ENCODE data around the gene PIGM. TPM values are rescaled to one million over a fixed set of nuclear protein-coding genes. Genes with fewer than 3 reads are reported as not detected.

PIGM gene
- polyA plus RNA-seq, 2 of the 4 experiments (the other 2 are of a cell fraction): 5.0 to 7.2 TPM

DNA sequence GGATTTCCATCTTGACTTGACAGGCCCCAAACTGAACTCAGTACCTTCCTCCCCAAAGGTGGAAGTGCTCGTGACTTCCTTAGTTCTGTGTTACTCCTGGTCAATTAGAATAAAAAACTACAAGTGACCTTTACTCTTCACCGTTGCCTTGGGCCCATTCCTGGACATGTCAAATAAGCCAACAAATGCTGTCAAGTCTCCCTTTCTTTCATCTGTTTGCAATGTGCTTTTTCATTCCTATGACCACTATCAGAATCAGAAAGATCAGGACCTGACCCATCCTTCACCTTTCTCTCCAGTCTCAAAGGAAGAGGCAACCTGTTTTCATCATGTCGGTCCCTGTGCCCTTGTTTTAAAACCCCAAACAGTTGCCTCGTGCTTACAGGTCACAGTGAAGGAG, 43.1 kb upstream of the PIGM start:
- FAIRE-seq: no peak
- no peaks in the 10 kb centered on the region for H3K9me3 ChIP-seq
- DNase-seq (ENCODE audit: low read depth in 1 of 2, low spot score in 1 of 2): no peak
- no peak overlapping the region for H3K27ac ChIP-seq
- H3K4me1 ChIP-seq: no peaks in the 10 kb centered on the region
- H3K4me3 ChIP-seq: no peak overlapping the region
- WGBS (ENCODE audit: missing lambda C conversion rate): 22% methylated on average over 4 of the region's 4 CpGs
- POLR2A ChIA-PET: no interaction called here
- no peak overlapping the region for H3K4me2 ChIP-seq
- TF ChIP-seq FOSB (CRISPR knock-in tag; IDR thresholded peaks at IDR 0.05) (no peak), FOXS1 (CRISPR knock-in tag; IDR thresholded peaks at IDR 0.05) (no peak), NR3C1 (IDR thresholded peaks at IDR 0.05) (no peak), EP300 (IDR thresholded peaks at IDR 0.05) (no peak), GATA3 (IDR thresholded peaks at IDR 0.05; ENCODE audit: borderline replicate concordance) (no peak)
- TF ChIP-seq, protein P1, sequence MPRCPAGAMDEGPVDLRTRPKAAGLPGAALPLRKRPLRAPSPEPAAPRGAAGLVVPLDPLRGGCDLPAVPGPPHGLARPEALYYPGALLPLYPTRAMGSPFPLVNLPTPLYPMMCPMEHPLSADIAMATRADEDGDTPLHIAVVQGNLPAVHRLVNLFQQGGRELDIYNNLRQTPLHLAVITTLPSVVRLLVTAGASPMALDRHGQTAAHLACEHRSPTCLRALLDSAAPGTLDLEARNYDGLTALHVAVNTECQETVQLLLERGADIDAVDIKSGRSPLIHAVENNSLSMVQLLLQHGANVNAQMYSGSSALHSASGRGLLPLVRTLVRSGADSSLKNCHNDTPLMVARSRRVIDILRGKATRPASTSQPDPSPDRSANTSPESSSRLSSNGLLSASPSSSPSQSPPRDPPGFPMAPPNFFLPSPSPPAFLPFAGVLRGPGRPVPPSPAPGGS (IDR thresholded peaks at IDR 0.05): no peak
- TF ChIP-seq, protein P2, sequence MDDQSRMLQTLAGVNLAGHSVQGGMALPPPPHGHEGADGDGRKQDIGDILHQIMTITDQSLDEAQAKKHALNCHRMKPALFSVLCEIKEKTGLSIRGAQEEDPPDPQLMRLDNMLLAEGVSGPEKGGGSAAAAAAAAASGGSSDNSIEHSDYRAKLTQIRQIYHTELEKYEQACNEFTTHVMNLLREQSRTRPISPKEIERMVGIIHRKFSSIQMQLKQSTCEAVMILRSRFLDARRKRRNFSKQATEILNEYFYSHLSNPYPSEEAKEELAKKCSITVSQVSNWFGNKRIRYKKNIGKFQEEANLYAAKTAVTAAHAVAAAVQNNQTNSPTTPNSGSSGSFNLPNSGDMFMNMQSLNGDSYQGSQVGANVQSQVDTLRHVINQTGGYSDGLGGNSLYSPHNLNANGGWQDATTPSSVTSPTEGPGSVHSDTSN (IDR thresholded peaks at IDR 0.05): no peak
- TF ChIP-seq, protein P3, sequence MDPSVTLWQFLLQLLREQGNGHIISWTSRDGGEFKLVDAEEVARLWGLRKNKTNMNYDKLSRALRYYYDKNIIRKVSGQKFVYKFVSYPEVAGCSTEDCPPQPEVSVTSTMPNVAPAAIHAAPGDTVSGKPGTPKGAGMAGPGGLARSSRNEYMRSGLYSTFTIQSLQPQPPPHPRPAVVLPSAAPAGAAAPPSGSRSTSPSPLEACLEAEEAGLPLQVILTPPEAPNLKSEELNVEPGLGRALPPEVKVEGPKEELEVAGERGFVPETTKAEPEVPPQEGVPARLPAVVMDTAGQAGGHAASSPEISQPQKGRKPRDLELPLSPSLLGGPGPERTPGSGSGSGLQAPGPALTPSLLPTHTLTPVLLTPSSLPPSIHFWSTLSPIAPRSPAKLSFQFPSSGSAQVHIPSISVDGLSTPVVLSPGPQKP (IDR thresholded peaks at IDR 0.05; ENCODE audit: low read depth, low read length): no peak
- ATAC-seq: no peak
- CTCF ChIA-PET: interaction anchor here (1.3 to 30.0 kb wide), 3 partner anchors 9 to 177 kb away, joined by 5 to 409 read pairs (median 258); partner anchors contain the start of gene KCNJ9

DNA sequence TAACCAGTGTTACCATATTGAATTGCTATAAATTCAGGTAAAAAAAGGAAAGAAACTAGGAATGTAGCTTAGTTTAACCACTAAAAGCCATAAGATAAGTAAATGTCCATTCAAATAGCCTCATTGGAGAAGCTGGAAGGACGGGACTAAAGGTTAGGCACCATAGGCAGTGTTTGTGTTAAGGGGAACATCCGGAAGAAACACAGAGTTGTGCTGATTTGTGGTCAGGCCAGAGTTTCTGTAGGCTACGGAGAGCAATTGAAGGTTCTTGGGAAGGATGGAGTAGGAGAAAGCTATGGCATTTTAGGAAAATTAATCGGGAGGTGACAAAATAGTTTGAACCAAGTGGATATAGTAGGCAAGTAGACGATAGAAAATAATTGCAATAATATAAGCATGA, 39.5 kb upstream of the PIGM start:
- POLR2A ChIA-PET: no interaction called here
- CTCF ChIA-PET: interaction anchor here (1.2 to 30.0 kb wide), 4 partner anchors 12 to 30 kb away, joined by 4 to 409 read pairs (median 11); partner anchors contain the start of gene KCNJ9
- ATAC-seq: no peak
- Histone ChIP-seq H3K27ac (no peak overlapping the region), H3K4me1 (no peaks in the 10 kb centered on the region), H3K4me2 (no peak overlapping the region), H3K9me3 (no peaks in the 10 kb centered on the region), H3K4me3 (no peak overlapping the region)
- 66% methylated on average over 5 of the region's 5 CpGs for WGBS (ENCODE audit: missing lambda C conversion rate)
- DNase-seq (ENCODE audit: low read depth in 1 of 2, low spot score in 1 of 2): no peak
- TF ChIP-seq RCOR1 (IDR thresholded peaks at IDR 0.05; ENCODE audit: low read depth, low read length) (no peak), NFE2L2 (conservative IDR thresholded peaks at IDR 0.05; ENCODE audit: low read length) (no peak), CHD4 (IDR thresholded peaks at IDR 0.05; ENCODE audit: borderline replicate concordance) (no peak), HOXB13 (CRISPR knock-in tag; IDR thresholded peaks at IDR 0.05; ENCODE audit: low read depth) (no peak), HOXB5 (CRISPR knock-in tag; IDR thresholded peaks at IDR 0.05) (no peak), NPAS2 (CRISPR knock-in tag; IDR thresholded peaks at IDR 0.05; ENCODE audit: borderline replicate concordance) (no peak), SREBF2 (IDR thresholded peaks at IDR 0.05) (no peak), TFCP2L1 (CRISPR knock-in tag; IDR thresholded peaks at IDR 0.05) (no peak), RFX5 (IDR thresholded peaks at IDR 0.05) (no peak), MAFK (IDR thresholded peaks at IDR 0.05; ENCODE audit: partially characterized antibody) (no peak), TP53 (CRISPR knock-in tag; IDR thresholded peaks at IDR 0.05) (no peak), CBX2 (IDR thresholded peaks at IDR 0.05; ENCODE audit: borderline replicate concordance, low read depth) (no peak), EHF (CRISPR knock-in tag; IDR thresholded peaks at IDR 0.05) (no peak), ZFP36 (IDR thresholded peaks at IDR 0.05; ENCODE audit: borderline replicate concordance, partially characterized antibody) (no peak), RAD21 (conservative IDR thresholded peaks at IDR 0.05 in 1 of 2, IDR thresholded peaks at IDR 0.05 in 1 of 2) (no peak), BHLHE40 (IDR thresholded peaks at IDR 0.05; ENCODE audit: low read depth, low read length) (no peak)
- TF ChIP-seq, protein P4, sequence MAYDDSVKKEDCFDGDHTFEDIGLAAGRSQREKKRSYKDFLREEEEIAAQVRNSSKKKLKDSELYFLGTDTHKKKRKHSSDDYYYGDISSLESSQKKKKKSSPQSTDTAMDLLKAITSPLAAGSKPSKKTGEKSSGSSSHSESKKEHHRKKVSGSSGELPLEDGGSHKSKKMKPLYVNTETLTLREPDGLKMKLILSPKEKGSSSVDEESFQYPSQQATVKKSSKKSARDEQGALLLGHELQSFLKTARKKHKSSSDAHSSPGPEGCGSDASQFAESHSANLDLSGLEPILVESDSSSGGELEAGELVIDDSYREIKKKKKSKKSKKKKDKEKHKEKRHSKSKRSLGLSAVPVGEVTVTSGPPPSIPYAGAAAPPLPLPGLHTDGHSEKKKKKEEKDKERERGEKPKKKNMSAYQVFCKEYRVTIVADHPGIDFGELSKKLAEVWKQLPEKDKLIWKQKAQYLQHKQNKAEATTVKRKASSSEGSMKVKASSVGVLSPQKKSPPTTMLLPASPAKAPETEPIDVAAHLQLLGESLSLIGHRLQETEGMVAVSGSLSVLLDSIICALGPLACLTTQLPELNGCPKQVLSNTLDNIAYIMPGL (CRISPR knock-in tag; IDR thresholded peaks at IDR 0.05; ENCODE audit: borderline replicate concordance): no peak
- TF ChIP-seq, protein P2 (IDR thresholded peaks at IDR 0.05): no peak
- no peak for FAIRE-seq

All from A549 (cell line).